ENCODE results near the gene ATOSB. TPM values are rescaled to one million over a fixed set of nuclear protein-coding genes. Genes with fewer than 3 reads are reported as not detected.

Gene ATOSB
- total and polyA plus RNA-seq, 2 of the 8 experiments (the other 6 are each of a cell fraction or from before 2014, with no cell fraction given): 6.9 to 10.4 TPM

- no peak overlapping the region for H3K14ac ChIP-seq (ENCODE audit: insufficient read length)
- H3K4me1 ChIP-seq (replicated peaks in 1 of 4; ENCODE audit: control insufficient read depth in 3 of 4, insufficient read depth in 4 of 4, low read length in 3 of 4): no peaks in the 10 kb centered on the region
- FAIRE-seq (no peak), DNase-seq (ENCODE audit: low read depth in 1 of 2, low spot score in 2 of 2) (no peak)
- H3K4ac ChIP-seq (replicated peaks; ENCODE audit: insufficient read length, low read depth, low read length): no peak overlapping the region
- CTCF ChIA-PET (ENCODE audit: partially characterized antibody): interaction anchor here (1.0 kb wide), 1 partner anchor 18 kb away, joined by 3 read pairs; no protein-coding TSS in a partner anchor
- no peak overlapping the region for H3K9ac ChIP-seq (replicated peaks in 1 of 4; ENCODE audit: extremely low read depth in 1 of 4, low read depth in 3 of 4, low read length in 3 of 4)
- H4K5ac ChIP-seq (ENCODE audit: insufficient read length, low read depth, low read length): no peak overlapping the region
- H3K27me3 ChIP-seq (replicated peaks in 1 of 4; ENCODE audit: control insufficient read depth in 3 of 4, extremely low read depth in 1 of 4, insufficient read depth in 3 of 4, low read length in 3 of 4): no peaks in the 10 kb centered on the region
- WGBS, 2 experiments (ENCODE audit: extremely low coverage in 1 of 2, insufficient coverage in 1 of 2, insufficient read length in 1 of 2, insufficient replicate concordance in 2 of 2, low coverage in 1 of 2, low lambda C conversion rate in 2 of 2, missing lambda C conversion rate in 1 of 2): 94% methylated on average over 5 of the region's 6 CpGs; no CpG with 5 or more reads in 1 of the 2 experiments
- no peaks in the 10 kb centered on the region for H4K20me1 ChIP-seq (replicated peaks in 1 of 2; ENCODE audit: control insufficient read depth in 1 of 2, insufficient read depth in 2 of 2, low read length in 2 of 2)
- H2AFZ ChIP-seq (ENCODE audit: low read length): no peak overlapping the region
- H3K79me2 ChIP-seq (ENCODE audit: control insufficient read depth in 1 of 2, insufficient read depth in 2 of 2, low read length in 2 of 2): no peaks in the 10 kb centered on the region
- H3K4me2 ChIP-seq (ENCODE audit: insufficient read depth in 1 of 2, low read depth in 2 of 2, low read length in 2 of 2): no peak overlapping the region
- POLR2A ChIA-PET (ENCODE audit: partially characterized antibody): no interaction called here
- H2BK120ac ChIP-seq (replicated peaks; ENCODE audit: low read depth, low read length): no peak overlapping the region
- no peak overlapping the region for H2BK20ac ChIP-seq (ENCODE audit: low read length)
- H2AK5ac ChIP-seq (ENCODE audit: low read depth, low read length): no peak overlapping the region
- peaks cover 17 to 34% of the 10 kb centered on the region in 2 experiments; a peak in 3 of 4 replicates for H3K9me3 ChIP-seq (ENCODE audit: insufficient read depth in 2 of 2, low read depth in 1 of 2, low read length in 1 of 2)
- H3K23ac ChIP-seq (ENCODE audit: insufficient read length): no peak overlapping the region
- no peak overlapping the region for H3K4me3 ChIP-seq (ENCODE audit: extremely low read depth in 1 of 4, insufficient read depth in 2 of 4, low read depth in 3 of 4, low read length in 4 of 4)
- H3K27ac ChIP-seq (ENCODE audit: low read depth, low read length): no peak overlapping the region
- no peak overlapping the region for H2BK5ac ChIP-seq (ENCODE audit: low read depth, low read length)
- no peak overlapping the region for H3K56ac ChIP-seq (replicated peaks; ENCODE audit: insufficient read length, low read depth, low read length)
- H3K36me3 ChIP-seq (ENCODE audit: control insufficient read depth in 2 of 4, insufficient read depth in 4 of 4, low read length in 3 of 4): no peaks in the 10 kb centered on the region
- no peak overlapping the region for H4K91ac ChIP-seq (replicated peaks; ENCODE audit: insufficient read length, low read length)
- no peaks in the 10 kb centered on the region for H3K23me2 ChIP-seq (ENCODE audit: low read depth, low read length)
- H3K18ac ChIP-seq (ENCODE audit: extremely low read depth, low read length): no peak overlapping the region
- no peaks in the 10 kb centered on the region for H3K79me1 ChIP-seq (ENCODE audit: low read depth, low read length)
- no peak overlapping the region for H2BK12ac ChIP-seq (ENCODE audit: low read depth, low read length)
- no peak overlapping the region for H2BK15ac ChIP-seq (ENCODE audit: low read length)
- H4K8ac ChIP-seq (ENCODE audit: extremely low read depth, insufficient read depth, low read length): no peak overlapping the region
- TF ChIP-seq CHD2 (IDR thresholded peaks at IDR 0.05; ENCODE audit: low read length): no peak
- no peak for TF ChIP-seq TAF1 (IDR thresholded peaks at IDR 0.05; ENCODE audit: low read depth, low read length)
- TF ChIP-seq SAP30 (IDR thresholded peaks at IDR 0.05; ENCODE audit: insufficient read depth, insufficient replicate concordance, low read length): no peak
- no peak for TF ChIP-seq SP4 (IDR thresholded peaks at IDR 0.05; ENCODE audit: low read length)
- no peak for TF ChIP-seq CEBPB (IDR thresholded peaks at IDR 0.05; ENCODE audit: low read depth, low read length)
- TF ChIP-seq SP2 (IDR thresholded peaks at IDR 0.05; ENCODE audit: low read length): no peak
- no peak for TF ChIP-seq NANOG (IDR thresholded peaks at IDR 0.05; ENCODE audit: insufficient read depth, low read depth, low read length, poor library complexity, severe bottlenecking)
- TF ChIP-seq MAX (IDR thresholded peaks at IDR 0.05): no peak
- no peak for TF ChIP-seq JUND (IDR thresholded peaks at IDR 0.05; ENCODE audit: low read length)
- TF ChIP-seq TAF7 (optimal IDR thresholded peaks at IDR 0.05; ENCODE audit: borderline replicate concordance, low read depth, low read length): no peak
- TF ChIP-seq EGR1 (IDR thresholded peaks at IDR 0.05; ENCODE audit: borderline replicate concordance, low read depth, low read length): no peak
- no peak for TF ChIP-seq SRF (IDR thresholded peaks at IDR 0.05; ENCODE audit: low read depth, low read length)
- TF ChIP-seq USF2 (IDR thresholded peaks at IDR 0.05; ENCODE audit: low read length): no peak
Observed at GRCh38 chr9:35134920-35135319, 19.3 kb upstream of the ATOSB start.

Data from H1 (cell line).